Progenitor cell of endocrine pancreas (in vitro differentiated cells): ENCODE data around the gene GRHL3. TPM values are rescaled to one million over a fixed set of nuclear protein-coding genes. Genes with fewer than 3 reads are reported as not detected.

Source experiments
- DNase-seq: peaks from one replicate; pipeline ENCODE4 v3.0.0; 2021; ENCODE audit warnings: low spot score; ENCODE audit not compliant: unreplicated experiment
- H3K27ac Mint-ChIP-seq: 2 replicates; pipeline ENCODE4 v1.8.0; 2021; ENCODE audit warnings: mild to moderate bottlenecking, moderate library complexity, mixed read lengths
- H3K27me3 Mint-ChIP-seq: 2 replicates; pipeline ENCODE4 v1.8.0; 2021; ENCODE audit warnings: mixed read lengths
- H3K36me3 Mint-ChIP-seq: 2 replicates; pipeline ENCODE4 v1.8.0; 2022; ENCODE audit warnings: mixed read lengths; ENCODE audit not compliant: insufficient read depth
- H3K4me1 Mint-ChIP-seq: 2 replicates; pipeline ENCODE4 v1.8.0; 2021; ENCODE audit warnings: low read depth, mixed read lengths
- H3K4me3 Mint-ChIP-seq: 2 replicates; pipeline ENCODE4 v1.8.0; 2021; ENCODE audit warnings: low read depth, mild to moderate bottlenecking, moderate library complexity, mixed read lengths
- H3K9me3 Mint-ChIP-seq: 2 replicates; pipeline ENCODE4 v1.8.0; 2021; ENCODE audit warnings: low read depth, mixed read lengths
- total RNA-seq: library from RNA; stranded (reverse); gene quantifications from 2 replicates; pipeline ENCODE4 v1.2.1, GENCODE V29; 2021
- TF ChIP-seq, protein P1 (sequence below): fragments of 200-600 bp; sonication (generic); IDR thresholded peaks from one replicate; pipeline ENCODE4 v1.5.0; 2021; ENCODE audit warnings: antibody characterized with exemption, mild to moderate bottlenecking; ENCODE audit not compliant: unreplicated experiment

Gene GRHL3
- total RNA-seq, 1 donor from 2014 or later = 4.9 TPM

DNA sequence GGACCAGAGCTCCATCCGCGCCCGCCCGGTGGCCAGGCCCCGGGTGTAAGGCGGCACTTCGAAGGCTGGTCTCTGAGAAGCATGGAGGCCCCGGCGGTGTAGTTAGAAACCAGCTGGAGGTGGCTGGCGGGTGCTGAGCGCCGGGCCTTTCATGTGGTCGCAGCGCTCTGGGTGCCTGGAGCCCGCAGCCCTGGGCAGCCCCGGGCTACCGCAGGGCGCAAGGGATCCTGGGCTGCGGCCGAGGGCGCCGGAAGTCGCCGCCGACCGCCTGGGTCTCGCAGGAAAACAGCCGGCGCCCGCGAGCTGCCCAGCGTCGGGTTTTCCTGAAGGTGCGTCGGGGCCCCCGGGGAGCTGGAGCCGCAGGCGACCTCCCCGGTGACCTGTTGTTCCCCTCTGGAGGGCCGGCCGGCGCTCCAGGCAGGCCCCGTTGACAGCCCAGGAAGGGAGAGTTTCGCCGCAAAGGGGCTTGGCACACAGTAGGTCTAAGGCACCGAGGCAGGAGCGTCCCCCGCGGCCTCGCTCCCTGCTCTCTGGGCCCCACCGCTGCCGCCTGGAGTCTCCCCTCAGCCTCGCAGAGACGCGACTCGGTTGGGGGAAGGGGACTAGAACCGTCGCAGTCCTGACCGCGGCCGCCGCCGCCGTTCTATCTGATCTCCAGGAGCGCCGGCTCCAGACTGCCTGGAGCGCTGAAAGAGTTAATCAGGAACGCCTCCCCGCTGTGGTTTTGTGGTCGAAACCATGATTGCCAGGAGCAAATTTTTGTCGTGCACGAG, 2.7 kb downstream of the GRHL3 start:
- H3K36me3 Mint-ChIP-seq = no peaks in the 10 kb centered on the region
- TF ChIP-seq, protein P1, sequence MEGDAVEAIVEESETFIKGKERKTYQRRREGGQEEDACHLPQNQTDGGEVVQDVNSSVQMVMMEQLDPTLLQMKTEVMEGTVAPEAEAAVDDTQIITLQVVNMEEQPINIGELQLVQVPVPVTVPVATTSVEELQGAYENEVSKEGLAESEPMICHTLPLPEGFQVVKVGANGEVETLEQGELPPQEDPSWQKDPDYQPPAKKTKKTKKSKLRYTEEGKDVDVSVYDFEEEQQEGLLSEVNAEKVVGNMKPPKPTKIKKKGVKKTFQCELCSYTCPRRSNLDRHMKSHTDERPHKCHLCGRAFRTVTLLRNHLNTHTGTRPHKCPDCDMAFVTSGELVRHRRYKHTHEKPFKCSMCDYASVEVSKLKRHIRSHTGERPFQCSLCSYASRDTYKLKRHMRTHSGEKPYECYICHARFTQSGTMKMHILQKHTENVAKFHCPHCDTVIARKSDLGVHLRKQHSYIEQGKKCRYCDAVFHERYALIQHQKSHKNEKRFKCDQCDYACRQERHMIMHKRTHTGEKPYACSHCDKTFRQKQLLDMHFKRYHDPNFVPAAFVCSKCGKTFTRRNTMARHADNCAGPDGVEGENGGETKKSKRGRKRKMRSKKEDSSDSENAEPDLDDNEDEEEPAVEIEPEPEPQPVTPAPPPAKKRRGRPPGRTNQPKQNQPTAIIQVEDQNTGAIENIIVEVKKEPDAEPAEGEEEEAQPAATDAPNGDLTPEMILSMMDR = no peak
- H3K27ac Mint-ChIP-seq = peak overlapping the region; percentile 77
- H3K4me3 Mint-ChIP-seq = peak overlapping the region; percentile 77
- H3K9me3 Mint-ChIP-seq = no peaks in the 10 kb centered on the region
- H3K27me3 Mint-ChIP-seq = peaks cover 41% of the 10 kb centered on the region
- peak; percentile 22 for DNase-seq
- H3K4me1 Mint-ChIP-seq = peaks cover 32% of the 10 kb centered on the region

DNA sequence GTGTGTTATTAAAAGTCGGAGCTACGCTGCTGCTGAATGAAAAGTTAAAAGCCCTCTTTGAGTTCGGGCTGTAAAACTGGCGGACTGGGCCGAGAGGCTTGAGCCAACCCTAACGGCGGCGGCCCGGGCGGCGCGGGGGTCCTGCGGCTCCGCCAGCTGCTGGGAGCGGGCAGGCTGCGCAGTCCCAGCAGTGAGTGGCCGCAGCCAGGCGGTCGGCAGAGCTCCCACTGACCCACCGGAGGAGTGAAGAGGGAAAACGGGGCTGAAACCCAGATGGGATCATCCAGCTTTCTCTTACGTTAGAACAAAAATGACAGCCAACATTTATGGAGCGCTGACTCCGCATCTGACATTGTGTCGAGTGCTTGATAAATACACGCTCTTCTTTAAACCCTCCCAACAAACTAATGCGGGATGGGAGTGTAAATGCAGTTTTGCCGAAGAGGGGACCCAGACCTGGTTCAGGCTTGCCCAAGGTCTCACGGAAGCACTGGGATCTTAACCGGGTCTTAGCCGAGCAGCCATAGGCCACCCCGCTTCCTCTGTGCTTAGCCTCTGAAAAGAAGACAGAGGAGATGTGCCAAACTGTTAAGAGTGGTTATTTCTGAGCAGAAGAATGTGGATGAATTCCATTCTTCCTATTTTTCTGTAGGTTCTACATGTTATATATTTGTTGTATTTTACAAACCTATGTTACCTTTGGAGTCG, 3.5 kb downstream of the GRHL3 start:
- peak; percentile 39 for DNase-seq
- no peaks in the 10 kb centered on the region for H3K36me3 Mint-ChIP-seq
- H3K27ac Mint-ChIP-seq = peak overlapping the region; percentile 77
- H3K9me3 Mint-ChIP-seq = no peaks in the 10 kb centered on the region
- H3K4me1 Mint-ChIP-seq = peaks cover 32% of the 10 kb centered on the region
- peaks cover 46% of the 10 kb centered on the region for H3K27me3 Mint-ChIP-seq
- TF ChIP-seq, protein P1 = no peak
- H3K4me3 Mint-ChIP-seq = peak overlapping the region; percentile 77

DNA sequence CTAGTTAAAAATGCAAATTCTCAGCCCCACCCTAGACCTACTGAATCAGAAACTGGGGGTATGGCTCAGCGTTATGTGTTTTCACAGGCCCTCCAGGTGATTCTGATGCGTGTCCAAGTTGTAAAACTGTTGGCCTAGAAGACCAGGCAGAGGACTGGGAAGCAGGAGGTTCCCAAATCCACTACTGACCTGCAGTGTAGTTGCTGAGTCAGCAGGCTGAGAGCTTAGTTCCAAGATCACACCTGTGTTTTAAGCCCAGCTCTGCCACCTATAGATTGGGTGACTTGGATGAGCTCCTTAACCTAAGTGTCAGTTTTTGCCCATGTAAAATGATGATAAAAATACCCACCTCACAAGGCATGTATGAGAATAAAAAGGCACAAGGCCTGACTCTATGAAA, 4.1 kb downstream of the GRHL3 start:
- H3K36me3 Mint-ChIP-seq = no peaks in the 10 kb centered on the region
- DNase-seq = no peak
- H3K4me1 Mint-ChIP-seq = peaks cover 28% of the 10 kb centered on the region
- no peak overlapping the region for H3K27ac Mint-ChIP-seq
- no peaks in the 10 kb centered on the region for H3K9me3 Mint-ChIP-seq
- TF ChIP-seq, protein P1 = no peak
- H3K27me3 Mint-ChIP-seq = peaks cover 48% of the 10 kb centered on the region
- no peak overlapping the region for H3K4me3 Mint-ChIP-seq

DNA sequence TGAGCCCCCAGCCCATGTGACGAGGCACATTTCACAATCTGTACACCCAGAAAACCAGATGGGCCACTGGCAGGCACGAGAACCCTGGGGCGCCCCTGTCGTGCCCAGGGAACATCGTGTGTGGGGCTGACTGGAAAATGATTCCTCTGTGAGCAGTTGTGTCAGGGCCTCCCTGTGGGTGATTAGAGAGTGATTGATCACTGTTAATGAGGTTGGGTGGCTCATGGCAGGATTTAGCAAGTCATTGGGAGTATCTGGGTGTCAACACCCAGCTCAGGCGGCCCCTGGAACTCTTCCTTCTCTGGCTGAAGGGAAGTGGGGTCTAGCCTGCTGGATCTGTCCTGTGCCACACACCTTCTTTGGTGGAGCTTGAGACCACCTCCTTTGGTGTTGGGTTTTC, 5.7 kb downstream of the GRHL3 start:
- Mint-ChIP-seq H3K27ac (no peak overlapping the region), H3K4me1 (peaks cover 14% of the 10 kb centered on the region), H3K27me3 (peaks cover 42% of the 10 kb centered on the region), H3K9me3 (no peaks in the 10 kb centered on the region), H3K4me3 (no peak overlapping the region), H3K36me3 (no peaks in the 10 kb centered on the region)
- TF ChIP-seq, protein P1 = no peak
- DNase-seq = no peak

DNA sequence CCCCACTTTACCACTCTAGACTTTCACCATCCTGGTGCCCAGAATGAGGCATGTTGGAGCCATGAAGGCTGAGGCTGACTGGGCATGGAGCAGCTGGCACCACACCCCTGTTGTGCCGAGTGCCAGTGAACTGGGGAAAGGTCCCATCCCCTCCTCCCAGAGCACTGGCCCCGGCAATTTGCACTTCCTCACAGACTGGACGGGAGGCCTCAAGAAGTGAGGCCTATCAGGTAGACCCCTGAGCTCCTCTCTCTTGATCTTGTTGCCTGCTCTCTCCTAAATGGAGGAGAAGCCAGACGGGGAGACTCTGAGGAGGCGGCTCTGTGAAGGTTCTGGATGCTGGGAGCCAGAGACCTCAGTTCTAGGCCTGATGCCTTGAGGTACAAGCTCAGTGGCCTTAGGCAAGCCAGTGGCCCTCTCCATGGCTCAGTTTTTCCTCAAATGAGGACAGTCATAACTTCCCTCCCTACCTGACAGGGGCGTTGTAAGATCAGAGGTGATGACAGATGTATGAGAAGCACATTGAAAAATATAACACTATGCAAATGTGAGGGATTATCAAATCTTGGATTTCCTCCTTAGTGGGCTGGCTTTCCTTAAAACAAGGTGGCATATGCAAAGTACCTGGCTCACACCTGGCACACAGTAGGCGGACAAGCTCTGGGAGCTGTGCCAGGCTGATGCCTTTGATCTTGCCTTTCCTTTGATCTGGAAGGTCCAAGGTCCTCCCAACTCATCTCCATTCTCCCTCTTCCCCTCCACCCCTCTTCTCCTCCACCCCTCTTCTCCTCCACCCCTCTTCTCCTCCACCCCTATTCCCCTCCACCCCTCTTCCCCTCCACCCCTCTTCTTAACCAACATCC, 6.7 kb downstream of the GRHL3 start:
- TF ChIP-seq, protein P1 = no peak
- Mint-ChIP-seq H3K9me3 (no peaks in the 10 kb centered on the region), H3K27me3 (peaks cover 34% of the 10 kb centered on the region), H3K36me3 (no peaks in the 10 kb centered on the region), H3K4me3 (no peak overlapping the region), H3K27ac (no peak overlapping the region), H3K4me1 (peaks cover 12% of the 10 kb centered on the region)
- DNase-seq = no peak
